HepG2 (cell line): ENCODE results near the gene EIF3M. TPM values are rescaled to one million over a fixed set of nuclear protein-coding genes. Genes with fewer than 3 reads are reported as not detected.

Experiments used
- CCAR2 ChIP-seq: fragments of 200-400 bp; formaldehyde crosslinking; optimal IDR thresholded peaks from 2 replicates; pipeline ENCODE3; 2018; ENCODE audit warnings: low read depth, mild to moderate bottlenecking, low read length, moderate library complexity
- GABPA ChIP-seq, 2 experiments: IDR thresholded peaks; 2 replicates each; pipeline ENCODE4 v1.6.1; 2011 to 2016; ENCODE audit warnings: low read depth in 2 of 2, low read length in 1 of 2, missing biosample characterization in 1 of 2, missing genetic modification characterization in 1 of 2
- GTF2F1 ChIP-seq: fragments of 150-350 bp; IDR thresholded peaks from 2 replicates; pipeline ENCODE4 v1.6.1; 2014; ENCODE audit warnings: low read length
- GTF3A ChIP-seq: sonication (generic); formaldehyde crosslinking; conservative IDR thresholded peaks from 2 replicates; pipeline ENCODE4 v1.4.0; 2020; ENCODE audit warnings: mild to moderate bottlenecking, missing genetic modification reagents
- HNRNPH1 ChIP-seq: fragments of 200-400 bp; formaldehyde crosslinking; optimal IDR thresholded peaks from 2 replicates; pipeline ENCODE3; 2017; ENCODE audit warnings: mild to moderate bottlenecking, low read depth, low read length
- JUN ChIP-seq: sonication (generic); formaldehyde crosslinking; IDR thresholded peaks from 2 replicates; pipeline ENCODE4 v1.4.0; 2020; ENCODE audit warnings: mild to moderate bottlenecking, missing genetic modification reagents
- LCORL ChIP-seq, 2 experiments: fragments of 450-650 bp in 1 of 2; sonication (generic) in 1 of 2; formaldehyde crosslinking in 1 of 2; IDR thresholded peaks; 2 replicates each; pipeline versions ENCODE4 v1.5.0 to v1.6.1; 2017 to 2020; ENCODE audit warnings: antibody characterized with exemption in 1 of 2, missing genetic modification reagents in 1 of 2
- MIXL1 ChIP-seq: IDR thresholded peaks from 2 replicates; pipeline ENCODE4 v1.6.1; 2016
- NAIF1 ChIP-seq: sonication (generic); formaldehyde crosslinking; IDR thresholded peaks from 2 replicates; pipeline ENCODE4 v1.5.0; 2020; ENCODE audit warnings: mild to moderate bottlenecking, missing genetic modification reagents, borderline replicate concordance
- RBFOX2 ChIP-seq: fragments of 200-400 bp; formaldehyde crosslinking; IDR thresholded peaks from 2 replicates; pipeline ENCODE4 v1.6.1; 2017; ENCODE audit warnings: low read depth, mild to moderate bottlenecking, low read length
- RFXAP ChIP-seq: sonication (generic); formaldehyde crosslinking; IDR thresholded peaks from 2 replicates; pipeline ENCODE4 v1.4.0; 2020; ENCODE audit warnings: missing genetic modification reagents, borderline replicate concordance
- RXRB ChIP-seq: IDR thresholded peaks from 2 replicates; pipeline ENCODE4 v1.6.1; 2016; ENCODE audit warnings: borderline replicate concordance, missing genetic modification reagents, missing compliant biosample characterization
- ZBTB38 ChIP-seq: sonication (generic); formaldehyde crosslinking; IDR thresholded peaks from 2 replicates; pipeline ENCODE4 v1.5.1; 2020; ENCODE audit warnings: mild to moderate bottlenecking, missing genetic modification reagents
- ZFP62 ChIP-seq: sonication (generic); formaldehyde crosslinking; IDR thresholded peaks from 2 replicates; pipeline ENCODE4 v1.4.0; 2020; ENCODE audit warnings: missing genetic modification reagents
- ZNF138 ChIP-seq: sonication (generic); formaldehyde crosslinking; IDR thresholded peaks from 2 replicates; pipeline ENCODE4 v1.5.0; 2020; ENCODE audit warnings: mild to moderate bottlenecking, low read depth, missing genetic modification reagents
- ZNF160 ChIP-seq: sonication (generic); formaldehyde crosslinking; IDR thresholded peaks from 2 replicates; pipeline ENCODE4 v1.8.0; 2022; ENCODE audit warnings: mild to moderate bottlenecking, inconsistent platforms, missing genetic modification reagents
- ZNF350 ChIP-seq: sonication (generic); formaldehyde crosslinking; IDR thresholded peaks from 2 replicates; pipeline ENCODE4 v1.4.0; 2020; ENCODE audit warnings: mild to moderate bottlenecking, low read depth, missing genetic modification reagents, borderline replicate concordance
- ZNF382 ChIP-seq: sonication (generic); formaldehyde crosslinking; IDR thresholded peaks from 2 replicates; pipeline ENCODE4 v1.5.0; 2020; ENCODE audit warnings: missing genetic modification reagents, mild to moderate bottlenecking, borderline replicate concordance
- ZNF468 ChIP-seq: sonication (generic); formaldehyde crosslinking; IDR thresholded peaks from 2 replicates; pipeline ENCODE4 v1.8.0; 2022; ENCODE audit warnings: mild to moderate bottlenecking, moderate library complexity, missing genetic modification reagents
- ZNF530 ChIP-seq: sonication (generic); formaldehyde crosslinking; IDR thresholded peaks from 2 replicates; pipeline ENCODE4 v1.5.0; 2020; ENCODE audit warnings: low read depth, mild to moderate bottlenecking, missing genetic modification reagents
- ZNF546 ChIP-seq: sonication (generic); formaldehyde crosslinking; conservative IDR thresholded peaks from 2 replicates; pipeline ENCODE4 v1.8.1; 2023; ENCODE audit warnings: mild to moderate bottlenecking, missing genetic modification reagents
- ZNF567 ChIP-seq: sonication (generic); formaldehyde crosslinking; IDR thresholded peaks from 2 replicates; pipeline ENCODE4 v1.8.1; 2023; ENCODE audit warnings: mild to moderate bottlenecking, missing genetic modification reagents, borderline replicate concordance
- ZNF570 ChIP-seq: sonication (generic); formaldehyde crosslinking; IDR thresholded peaks from 2 replicates; pipeline ENCODE4 v1.4.0; 2020; ENCODE audit warnings: mild to moderate bottlenecking, missing genetic modification reagents, borderline replicate concordance
- ZNF883 ChIP-seq: sonication (generic); formaldehyde crosslinking; IDR thresholded peaks from 2 replicates; pipeline ENCODE4 v1.5.1; 2020; ENCODE audit warnings: mild to moderate bottlenecking, missing genetic modification reagents; ENCODE audit errors: not compliant biosample characterization
- polyA plus RNA-seq, 8 experiments: library from polyadenylated mRNA; depleted of rRNA in 3 of 8; stranded (reverse) in 7 of 8; unstranded in 1 of 8; fragments of >200 nt; fragmentation: Illumina TruSeq in 4 of 8; extraction: Trizol in 4 of 8; gene quantifications; 2 replicates each; pipeline versions ENCODE4 v1.2.1 to v1.2.3, GENCODE V29; 2011 to 2016; ENCODE audit warnings: low read depth in 4 of 8, missing spikeins in 1 of 8, mixed read lengths in 1 of 8; ENCODE audit not compliant: insufficient read depth in 1 of 8
- total RNA-seq, 5 experiments: library from RNA; depleted of rRNA; stranded (reverse); fragments of >200 nt; fragmentation: Illumina TruSeq; extraction: Trizol; gene quantifications; 2 replicates each; pipeline ENCODE4 v1.2.3, GENCODE V29; 2016; ENCODE audit warnings: low read depth in 1 of 5
- TF ChIP-seq, protein P1 (sequence below): sonication (generic); formaldehyde crosslinking; IDR thresholded peaks from 2 replicates; pipeline ENCODE4 v1.9.0; 2022; ENCODE audit warnings: missing genetic modification reagents, mild to moderate bottlenecking, borderline replicate concordance
- TF ChIP-seq, protein P2 (sequence below): sonication (generic); formaldehyde crosslinking; conservative IDR thresholded peaks from 2 replicates; pipeline ENCODE4 v1.5.0; 2020; ENCODE audit warnings: missing genetic modification reagents

Gene EIF3M
- total and polyA plus RNA-seq, 2 of the 13 experiments (the other 11 are each of a cell fraction or from before 2014, with no cell fraction given): 279 to 389 TPM

DNA sequence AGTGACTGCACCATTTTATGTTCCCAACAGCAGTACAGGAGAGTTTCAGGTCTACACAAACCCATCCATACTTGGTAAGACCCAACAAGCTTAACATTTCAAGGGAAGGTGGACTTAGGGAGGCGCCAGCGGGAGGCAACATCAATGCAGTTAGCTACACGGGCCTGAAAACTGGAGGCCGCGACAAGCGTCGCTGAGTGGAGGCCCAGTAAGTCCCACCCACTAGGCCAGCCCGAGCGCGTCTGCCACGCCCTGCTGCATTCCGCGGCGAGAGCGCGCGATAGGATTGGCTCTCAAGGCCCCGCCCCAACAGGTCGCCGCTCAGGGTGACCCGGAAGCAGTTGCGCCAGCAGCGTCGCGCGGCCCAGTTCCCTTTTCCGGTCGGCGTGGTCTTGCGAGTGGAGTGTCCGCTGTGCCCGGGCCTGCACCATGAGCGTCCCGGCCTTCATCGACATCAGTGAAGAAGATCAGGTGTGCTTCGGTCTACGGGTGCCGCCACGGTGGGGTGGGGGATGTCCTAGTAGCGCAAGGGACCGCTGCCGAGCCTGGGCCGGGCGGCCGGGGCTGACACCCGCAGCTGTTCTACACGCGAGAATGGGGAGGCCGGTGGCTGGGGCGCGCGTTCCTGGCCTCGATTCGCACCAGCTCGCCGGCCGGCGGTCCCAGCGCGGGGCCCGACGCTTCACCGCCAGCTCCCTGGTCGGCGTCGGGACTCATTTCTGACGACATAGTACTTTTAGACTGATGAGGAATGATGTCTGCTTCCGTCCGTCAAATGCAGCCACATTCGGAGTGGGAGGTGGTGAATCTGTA is at the start of gene EIF3M (continued):
- TF ChIP-seq ZNF567 (CRISPR knock-in tag) (no peak), ZNF546 (CRISPR knock-in tag) (peak; percentile 91), ZFP62 (CRISPR knock-in tag) (no peak), MIXL1 (no peak), ZNF468 (CRISPR knock-in tag) (no peak), ZNF160 (CRISPR knock-in tag) (peak; percentile 70; the same call in 1 of the 2 replicates), HNRNPH1 (no peak), ZNF570 (CRISPR knock-in tag) (no peak), ZNF138 (CRISPR knock-in tag) (peak; percentile 92), LCORL (IDR thresholded peaks at IDR 0.05) (no peak), LCORL (CRISPR knock-in tag; IDR thresholded peaks at IDR 0.05) (peak; percentile 82), RBFOX2 (peak; percentile 99), CCAR2 (no peak), JUN (no peak), RFXAP (CRISPR knock-in tag) (peak; percentile 76; the same call in 1 of the 2 replicates), GTF2F1 (no peak), ZNF530 (CRISPR knock-in tag) (peak; percentile 93), ZNF350 (CRISPR knock-in tag) (peak; percentile 93), RXRB (CRISPR knock-in tag) (no peak; the same call in 1 of the 2 replicates), GTF3A (CRISPR knock-in tag) (no peak), GABPA (IDR thresholded peaks at IDR 0.05; ENCODE audit: low read depth, low read length) (peak; percentile 99), GABPA (CRISPR knock-in tag; IDR thresholded peaks at IDR 0.05; ENCODE audit: low read depth) (peak; percentile 100), NAIF1 (CRISPR knock-in tag) (peak; percentile 59; the same call in 1 of the 2 replicates), ZBTB38 (CRISPR knock-in tag) (peak; percentile 99; the same call in 1 of the 2 replicates), ZNF883 (CRISPR knock-in tag) (peak; percentile 71), ZNF382 (CRISPR knock-in tag) (no peak)
- TF ChIP-seq, protein P1, sequence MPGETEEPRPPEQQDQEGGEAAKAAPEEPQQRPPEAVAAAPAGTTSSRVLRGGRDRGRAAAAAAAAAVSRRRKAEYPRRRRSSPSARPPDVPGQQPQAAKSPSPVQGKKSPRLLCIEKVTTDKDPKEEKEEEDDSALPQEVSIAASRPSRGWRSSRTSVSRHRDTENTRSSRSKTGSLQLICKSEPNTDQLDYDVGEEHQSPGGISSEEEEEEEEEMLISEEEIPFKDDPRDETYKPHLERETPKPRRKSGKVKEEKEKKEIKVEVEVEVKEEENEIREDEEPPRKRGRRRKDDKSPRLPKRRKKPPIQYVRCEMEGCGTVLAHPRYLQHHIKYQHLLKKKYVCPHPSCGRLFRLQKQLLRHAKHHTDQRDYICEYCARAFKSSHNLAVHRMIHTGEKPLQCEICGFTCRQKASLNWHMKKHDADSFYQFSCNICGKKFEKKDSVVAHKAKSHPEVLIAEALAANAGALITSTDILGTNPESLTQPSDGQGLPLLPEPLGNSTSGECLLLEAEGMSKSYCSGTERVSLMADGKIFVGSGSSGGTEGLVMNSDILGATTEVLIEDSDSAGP: peak; percentile 95
- TF ChIP-seq, protein P2, sequence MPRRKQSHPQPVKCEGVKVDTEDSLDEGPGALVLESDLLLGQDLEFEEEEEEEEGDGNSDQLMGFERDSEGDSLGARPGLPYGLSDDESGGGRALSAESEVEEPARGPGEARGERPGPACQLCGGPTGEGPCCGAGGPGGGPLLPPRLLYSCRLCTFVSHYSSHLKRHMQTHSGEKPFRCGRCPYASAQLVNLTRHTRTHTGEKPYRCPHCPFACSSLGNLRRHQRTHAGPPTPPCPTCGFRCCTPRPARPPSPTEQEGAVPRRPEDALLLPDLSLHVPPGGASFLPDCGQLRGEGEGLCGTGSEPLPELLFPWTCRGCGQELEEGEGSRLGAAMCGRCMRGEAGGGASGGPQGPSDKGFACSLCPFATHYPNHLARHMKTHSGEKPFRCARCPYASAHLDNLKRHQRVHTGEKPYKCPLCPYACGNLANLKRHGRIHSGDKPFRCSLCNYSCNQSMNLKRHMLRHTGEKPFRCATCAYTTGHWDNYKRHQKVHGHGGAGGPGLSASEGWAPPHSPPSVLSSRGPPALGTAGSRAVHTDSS (CRISPR knock-in tag): no peak
